ENCODE results near the gene MYO16.

The MYO16 gene

GRCh38 chr13:108629181-108629752, at the start of gene MYO16:
TSS of gene MYO16 (plus strand) at chr13:108629611. CDS start at chr13:108629845, 234 bp downstream.
- no peak within 1 kb of the TSS for H3K4me2 ChIP-seq (ENCODE audit: low read length)
- no peaks in the 10 kb centered on the region for H3F3A ChIP-seq (ENCODE audit: control insufficient read depth, insufficient read depth)
- H3K79me2 ChIP-seq (ENCODE audit: control insufficient read depth, low read length): no peaks in the 10 kb centered on the region
- no peaks in the 10 kb centered on the region for H3K9me3 ChIP-seq (ENCODE audit: control insufficient read depth, insufficient read depth, low read length)
- H3K4me1 ChIP-seq (ENCODE audit: control insufficient read depth, low read length): no peaks in the 10 kb centered on the region
- no peak for TF ChIP-seq EZH2phosphoT487 (IDR thresholded peaks at IDR 0.05; ENCODE audit: borderline replicate concordance, low read length)
- TF ChIP-seq, protein P1, sequence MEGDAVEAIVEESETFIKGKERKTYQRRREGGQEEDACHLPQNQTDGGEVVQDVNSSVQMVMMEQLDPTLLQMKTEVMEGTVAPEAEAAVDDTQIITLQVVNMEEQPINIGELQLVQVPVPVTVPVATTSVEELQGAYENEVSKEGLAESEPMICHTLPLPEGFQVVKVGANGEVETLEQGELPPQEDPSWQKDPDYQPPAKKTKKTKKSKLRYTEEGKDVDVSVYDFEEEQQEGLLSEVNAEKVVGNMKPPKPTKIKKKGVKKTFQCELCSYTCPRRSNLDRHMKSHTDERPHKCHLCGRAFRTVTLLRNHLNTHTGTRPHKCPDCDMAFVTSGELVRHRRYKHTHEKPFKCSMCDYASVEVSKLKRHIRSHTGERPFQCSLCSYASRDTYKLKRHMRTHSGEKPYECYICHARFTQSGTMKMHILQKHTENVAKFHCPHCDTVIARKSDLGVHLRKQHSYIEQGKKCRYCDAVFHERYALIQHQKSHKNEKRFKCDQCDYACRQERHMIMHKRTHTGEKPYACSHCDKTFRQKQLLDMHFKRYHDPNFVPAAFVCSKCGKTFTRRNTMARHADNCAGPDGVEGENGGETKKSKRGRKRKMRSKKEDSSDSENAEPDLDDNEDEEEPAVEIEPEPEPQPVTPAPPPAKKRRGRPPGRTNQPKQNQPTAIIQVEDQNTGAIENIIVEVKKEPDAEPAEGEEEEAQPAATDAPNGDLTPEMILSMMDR (IDR thresholded peaks at IDR 0.05; ENCODE audit: low read depth, low read length, poor library complexity, severe bottlenecking): no peak
- H3K4me3 ChIP-seq (ENCODE audit: low read length): no peak within 1 kb of the TSS
- no peak within 1 kb of the TSS for H3K27ac ChIP-seq (ENCODE audit: low read depth, low read length)
- H3K9me2 ChIP-seq (replicated peaks; ENCODE audit: control insufficient read depth, low read length): no peaks in the 10 kb centered on the region
- H3K36me3 ChIP-seq (ENCODE audit: control insufficient read depth, low read length): no peaks in the 10 kb centered on the region
- no peaks in the 10 kb centered on the region for H3K27me3 ChIP-seq (ENCODE audit: control insufficient read depth, low read length)
- H4K20me1 ChIP-seq (ENCODE audit: control insufficient read depth, insufficient read depth, low read depth, low read length): no peaks in the 10 kb centered on the region

DNA sequence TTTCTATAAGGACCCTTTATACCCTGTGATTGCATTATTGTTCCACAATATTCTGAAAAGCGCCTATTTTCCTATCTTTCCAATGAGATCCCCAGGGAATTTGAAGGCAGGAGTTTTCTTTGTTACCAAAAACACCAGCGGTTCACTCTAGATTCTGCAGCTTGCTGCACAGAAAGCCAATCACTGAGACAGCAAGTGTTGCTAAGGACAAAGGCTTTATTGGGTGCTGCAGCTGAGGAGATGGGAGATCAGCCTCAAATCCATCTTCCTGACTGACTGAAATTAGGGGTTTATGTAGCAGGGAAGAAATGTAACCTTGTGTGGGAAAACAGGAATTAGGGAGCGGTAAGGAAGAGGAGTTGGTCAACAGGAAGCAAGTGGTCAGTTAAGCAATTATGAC, 42.6 kb upstream of the MYO16 start:
- Histone ChIP-seq H3K79me2 (ENCODE audit: control insufficient read depth, low read length) (no peaks in the 10 kb centered on the region), H3F3A (ENCODE audit: control insufficient read depth, insufficient read depth) (no peaks in the 10 kb centered on the region), H3K4me1 (ENCODE audit: control insufficient read depth, low read length) (no peaks in the 10 kb centered on the region), H3K27ac (ENCODE audit: low read depth, low read length) (no peak overlapping the region), H3K9me3 (ENCODE audit: control insufficient read depth, insufficient read depth, low read length) (no peaks in the 10 kb centered on the region), H3K36me3 (ENCODE audit: control insufficient read depth, low read length) (no peaks in the 10 kb centered on the region), H3K27me3 (ENCODE audit: control insufficient read depth, low read length) (no peaks in the 10 kb centered on the region), H3K4me2 (ENCODE audit: low read length) (no peak overlapping the region), H4K20me1 (ENCODE audit: control insufficient read depth, insufficient read depth, low read depth, low read length) (no peaks in the 10 kb centered on the region), H3K4me3 (ENCODE audit: low read length) (no peak overlapping the region), H3K9me2 (replicated peaks; ENCODE audit: control insufficient read depth, low read length) (no peaks in the 10 kb centered on the region)
- TF ChIP-seq EZH2phosphoT487 (IDR thresholded peaks at IDR 0.05; ENCODE audit: borderline replicate concordance, low read length): no peak
- TF ChIP-seq, protein P1 (IDR thresholded peaks at IDR 0.05; ENCODE audit: low read depth, low read length, poor library complexity, severe bottlenecking): no peak

DNA sequence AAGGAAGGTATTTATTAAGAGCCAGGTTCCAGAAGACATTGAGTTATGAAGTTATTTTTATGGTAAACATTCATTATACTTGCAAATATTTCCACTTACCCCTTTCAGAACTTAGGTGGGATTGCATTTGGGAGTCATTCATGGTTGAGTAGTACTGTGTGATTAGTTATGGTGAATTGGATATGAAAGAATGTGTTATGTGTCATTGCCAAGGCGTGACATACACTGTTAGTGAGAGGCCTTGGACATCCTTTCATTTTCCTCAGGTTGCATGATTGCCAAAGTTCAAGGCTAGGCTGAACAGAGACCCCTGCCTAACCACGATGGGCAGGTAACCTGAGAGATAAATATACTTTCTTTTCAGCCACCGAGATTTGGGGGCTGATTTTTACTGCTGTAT, 40.9 kb upstream of the MYO16 start:
- no peak for TF ChIP-seq EZH2phosphoT487 (IDR thresholded peaks at IDR 0.05; ENCODE audit: borderline replicate concordance, low read length)
- TF ChIP-seq, protein P1 (IDR thresholded peaks at IDR 0.05; ENCODE audit: low read depth, low read length, poor library complexity, severe bottlenecking): no peak
- no peaks in the 10 kb centered on the region for H3K9me3 ChIP-seq (ENCODE audit: control insufficient read depth, insufficient read depth, low read length)
- H3K27ac ChIP-seq (ENCODE audit: low read depth, low read length): no peak overlapping the region
- no peaks in the 10 kb centered on the region for H3K4me1 ChIP-seq (ENCODE audit: control insufficient read depth, low read length)
- H3K9me2 ChIP-seq (replicated peaks; ENCODE audit: control insufficient read depth, low read length): no peaks in the 10 kb centered on the region
- no peaks in the 10 kb centered on the region for H3K79me2 ChIP-seq (ENCODE audit: control insufficient read depth, low read length)
- H4K20me1 ChIP-seq (ENCODE audit: control insufficient read depth, insufficient read depth, low read depth, low read length): no peaks in the 10 kb centered on the region
- H3K27me3 ChIP-seq (ENCODE audit: control insufficient read depth, low read length): no peaks in the 10 kb centered on the region
- no peaks in the 10 kb centered on the region for H3K36me3 ChIP-seq (ENCODE audit: control insufficient read depth, low read length)
- no peak overlapping the region for H3K4me3 ChIP-seq (ENCODE audit: low read length)
- H3K4me2 ChIP-seq (ENCODE audit: low read length): no peak overlapping the region
- H3F3A ChIP-seq (ENCODE audit: control insufficient read depth, insufficient read depth): no peaks in the 10 kb centered on the region
